HG03045 (cell line): ENCODE data around the gene CKAP2L.

ENCODE experiments used
- ATAC-seq: cut with Tn5 transposase; IDR thresholded peaks from one replicate; pipeline ENCODE4 v1.9.1; 2021; ENCODE audit warnings: mild to moderate bottlenecking, moderate library complexity; ENCODE audit not compliant: unreplicated experiment

Gene CKAP2L

GRCh38 chr2:112764071-112765044 lies at the start of gene CKAP2L:
TSS of gene CKAP2L (minus strand) at chr2:112764609. CDS start at chr2:112764598, 11 bp downstream.
- ATAC-seq: peak; percentile 99

GRCh38 chr2:112813280-112813966 lies 49.0 kb upstream of the CKAP2L start:
- no peak for ATAC-seq

GRCh38 chr2:112812318-112813267 lies 48.2 kb upstream of the CKAP2L start:
- no peak for ATAC-seq

GRCh38 chr2:112811841-112812306 lies 47.5 kb upstream of the CKAP2L start:
- no peak for ATAC-seq

GRCh38 chr2:112811276-112811831 lies 46.9 kb upstream of the CKAP2L start:
- no peak for ATAC-seq

GRCh38 chr2:112809112-112809511 lies 44.7 kb upstream of the CKAP2L start:
- no peak for ATAC-seq

GRCh38 chr2:112807233-112807807 lies 42.9 kb upstream of the CKAP2L start:
- ATAC-seq: no peak

- ATAC-seq: no peak
Observed at GRCh38 chr2:112805542-112805941, 41.1 kb upstream of the CKAP2L start.

GRCh38 chr2:112803691-112804521 lies 39.5 kb upstream of the CKAP2L start:
- no peak for ATAC-seq

GRCh38 chr2:112800881-112801583 lies 36.6 kb upstream of the CKAP2L start:
- no peak for ATAC-seq

- ATAC-seq: no peak
Observed at GRCh38 chr2:112798979-112799975, 34.9 kb upstream of the CKAP2L start.

GRCh38 chr2:112796486-112796885 lies 32.1 kb upstream of the CKAP2L start:
- ATAC-seq: no peak

GRCh38 chr2:112795774-112796173 lies 31.4 kb upstream of the CKAP2L start:
- no peak for ATAC-seq

- ATAC-seq: no peak
Observed at GRCh38 chr2:112794841-112795240, 30.4 kb upstream of the CKAP2L start.

- no peak for ATAC-seq
Observed at GRCh38 chr2:112794131-112794733, 29.8 kb upstream of the CKAP2L start.

- no peak for ATAC-seq
Observed at GRCh38 chr2:112793449-112793978, 29.1 kb upstream of the CKAP2L start.

GRCh38 chr2:112792419-112792818 lies 28.0 kb upstream of the CKAP2L start:
- ATAC-seq: no peak
